ENCODE data around the gene DACT3.

Gene DACT3

GRCh38 chr19:46598372-46598917 lies 62.5 kb downstream of the DACT3 start:
- no peak for DNase-seq (ENCODE audit: low spot score)
